Astrocyte (in vitro differentiated cells and primary cell): ENCODE data around the gene CIAO2B. TPM values are rescaled to one million over a fixed set of nuclear protein-coding genes. Genes with fewer than 3 reads are reported as not detected.
A peak's percentile ranks its signal among the peaks of the same experiment; 100 is the strongest.

Source experiments
- DNase-seq: peaks from one replicate; pipeline ENCODE4 v3.0.0-alpha.2; 2010; ENCODE audit warnings: low read depth
- FAIRE-seq: peaks from 2 replicates; lab custom pipeline; 2011; peaks lifted over from hg19 to GRCh38; lab: Jason Lieb, UNC
- H2AFZ ChIP-seq: 2 replicates; pipeline ENCODE4 v1.6.0; 2012; ENCODE audit warnings: low read depth, low read length, inconsistent platforms
- H3K27ac ChIP-seq: 2 replicates; pipeline ENCODE4 v1.5.1; 2011; ENCODE audit warnings: low read depth, low read length, inconsistent platforms
- H3K27me3 ChIP-seq: 2 replicates; pipeline ENCODE4 v1.6.0; 2011; ENCODE audit warnings: low read length, inconsistent platforms; ENCODE audit not compliant: insufficient read depth
- H3K36me3 ChIP-seq: 2 replicates; pipeline ENCODE4 v1.5.1; 2011; ENCODE audit warnings: low read length, inconsistent platforms; ENCODE audit not compliant: insufficient read depth
- H3K4me1 ChIP-seq: 2 replicates; pipeline ENCODE4 v1.5.1; 2011; ENCODE audit warnings: low read length, inconsistent platforms; ENCODE audit not compliant: insufficient read depth
- H3K4me2 ChIP-seq: 2 replicates; pipeline ENCODE4 v1.6.0; 2012; ENCODE audit warnings: low read length, inconsistent platforms
- H3K4me3 ChIP-seq: 2 replicates; pipeline ENCODE4 v1.5.1; 2011; ENCODE audit warnings: low read depth, mild to moderate bottlenecking, low read length, inconsistent platforms; ENCODE audit not compliant: insufficient read depth
- H3K79me2 ChIP-seq: 2 replicates; pipeline ENCODE4 v1.6.0; 2012; ENCODE audit warnings: mild to moderate bottlenecking, low read length, inconsistent platforms; ENCODE audit not compliant: insufficient read depth
- H3K9ac ChIP-seq: 2 replicates; pipeline ENCODE4 v1.6.0; 2012; ENCODE audit warnings: mild to moderate bottlenecking, low read length, inconsistent platforms
- H3K9me3 ChIP-seq: 2 replicates; pipeline ENCODE4 v1.5.1; 2012; ENCODE audit warnings: low read depth, mild to moderate bottlenecking, low read length, inconsistent platforms; ENCODE audit not compliant: insufficient read depth
- H4K20me1 ChIP-seq: 2 replicates; pipeline ENCODE4 v1.6.0; 2012; ENCODE audit warnings: low read length, inconsistent platforms; ENCODE audit not compliant: insufficient read depth
- H3K27ac Mint-ChIP-seq: one replicate; pipeline ENCODE4 v1.8.0; 2021; ENCODE audit warnings: mild to moderate bottlenecking, mixed read lengths; ENCODE audit not compliant: unreplicated experiment
- H3K27me3 Mint-ChIP-seq: one replicate; pipeline ENCODE4 v1.8.0; 2021; ENCODE audit warnings: low read depth, mixed read lengths; ENCODE audit not compliant: unreplicated experiment
- H3K36me3 Mint-ChIP-seq: one replicate; pipeline ENCODE4 v1.8.0; 2021; ENCODE audit warnings: low read depth, mixed read lengths; ENCODE audit not compliant: unreplicated experiment
- H3K4me1 Mint-ChIP-seq: one replicate; pipeline ENCODE4 v1.8.0; 2021; ENCODE audit warnings: low read depth, mixed read lengths; ENCODE audit not compliant: unreplicated experiment
- H3K4me3 Mint-ChIP-seq: one replicate; pipeline ENCODE4 v1.8.0; 2021; ENCODE audit warnings: mild to moderate bottlenecking, moderate library complexity, mixed read lengths; ENCODE audit not compliant: unreplicated experiment
- H3K9me3 Mint-ChIP-seq: one replicate; pipeline ENCODE4 v1.8.0; 2021; ENCODE audit warnings: mild to moderate bottlenecking, mixed read lengths; ENCODE audit not compliant: unreplicated experiment
- EZH2 ChIP-seq: IDR thresholded peaks from 2 replicates; pipeline ENCODE4 v1.6.1; 2012; ENCODE audit warnings: mild to moderate bottlenecking, low read length, inconsistent platforms; ENCODE audit not compliant: insufficient read depth
- total RNA-seq: library from RNA; stranded (reverse); gene quantifications from 2 replicates; pipeline ENCODE4 v1.2.1, GENCODE V29; 2021
- TF ChIP-seq, protein P1 (sequence below): IDR thresholded peaks from 2 replicates; pipeline ENCODE4 v1.5.1; 2011; ENCODE audit warnings: low read depth, mild to moderate bottlenecking, inconsistent platforms, low read length, moderate library complexity; ENCODE audit not compliant: insufficient read depth

Gene CIAO2B
- total RNA-seq, 1 donor from 2014 or later, result 75.6 TPM

DNA sequence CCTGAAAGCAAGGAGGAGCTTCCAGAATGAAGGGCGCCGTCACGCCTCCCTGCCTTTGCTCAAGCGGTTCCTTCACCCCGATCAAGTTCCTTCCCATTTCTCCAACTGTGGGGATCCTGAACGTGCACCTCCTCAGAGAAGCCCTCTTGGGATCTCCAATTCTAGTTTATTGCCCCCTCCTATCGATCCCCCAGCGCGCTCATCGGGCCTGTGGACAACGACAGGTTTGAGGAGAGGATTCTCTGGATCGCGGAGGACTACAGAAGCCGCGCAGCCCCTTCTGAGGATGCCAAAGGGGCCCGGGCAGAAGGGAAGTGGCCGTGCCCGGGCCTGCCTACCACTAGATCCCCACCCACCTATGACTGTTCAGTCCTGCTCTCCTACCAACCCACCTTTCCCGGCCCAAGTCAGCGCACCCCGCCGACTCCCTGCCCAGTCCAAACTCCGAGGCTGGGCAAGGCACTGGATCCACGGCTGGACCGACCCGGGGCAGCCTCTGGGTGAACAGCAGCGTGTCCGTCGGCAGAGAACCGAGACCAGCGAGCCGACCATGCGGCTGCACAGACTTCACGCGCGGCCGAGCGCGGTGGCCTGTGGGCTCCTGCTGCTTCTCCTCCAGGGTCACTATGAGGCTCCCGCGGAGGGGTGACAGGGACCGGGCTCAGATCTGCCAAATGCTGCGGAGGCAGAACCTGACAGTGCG, 14.1 kb upstream of the CIAO2B start:
- TF ChIP-seq, protein P1, sequence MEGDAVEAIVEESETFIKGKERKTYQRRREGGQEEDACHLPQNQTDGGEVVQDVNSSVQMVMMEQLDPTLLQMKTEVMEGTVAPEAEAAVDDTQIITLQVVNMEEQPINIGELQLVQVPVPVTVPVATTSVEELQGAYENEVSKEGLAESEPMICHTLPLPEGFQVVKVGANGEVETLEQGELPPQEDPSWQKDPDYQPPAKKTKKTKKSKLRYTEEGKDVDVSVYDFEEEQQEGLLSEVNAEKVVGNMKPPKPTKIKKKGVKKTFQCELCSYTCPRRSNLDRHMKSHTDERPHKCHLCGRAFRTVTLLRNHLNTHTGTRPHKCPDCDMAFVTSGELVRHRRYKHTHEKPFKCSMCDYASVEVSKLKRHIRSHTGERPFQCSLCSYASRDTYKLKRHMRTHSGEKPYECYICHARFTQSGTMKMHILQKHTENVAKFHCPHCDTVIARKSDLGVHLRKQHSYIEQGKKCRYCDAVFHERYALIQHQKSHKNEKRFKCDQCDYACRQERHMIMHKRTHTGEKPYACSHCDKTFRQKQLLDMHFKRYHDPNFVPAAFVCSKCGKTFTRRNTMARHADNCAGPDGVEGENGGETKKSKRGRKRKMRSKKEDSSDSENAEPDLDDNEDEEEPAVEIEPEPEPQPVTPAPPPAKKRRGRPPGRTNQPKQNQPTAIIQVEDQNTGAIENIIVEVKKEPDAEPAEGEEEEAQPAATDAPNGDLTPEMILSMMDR, result no peak
- TF ChIP-seq EZH2, result no peak
- Histone ChIP-seq H3K27ac (no peak overlapping the region), H3K4me2 (peak overlapping the region; percentile 90), H3K4me3 (peak overlapping the region; percentile 52), H3K9ac (peak overlapping the region; percentile 47), H4K20me1 (no peaks in the 10 kb centered on the region), H3K27me3 (peaks cover 20% of the 10 kb centered on the region), H2AFZ (peak overlapping the region; percentile 83), H3K4me1 (peaks cover 9% of the 10 kb centered on the region), H3K79me2 (no peaks in the 10 kb centered on the region), H3K36me3 (no peaks in the 10 kb centered on the region), H3K9me3 (no peaks in the 10 kb centered on the region)
- H3K36me3 Mint-ChIP-seq, result peaks cover 5% of the 10 kb centered on the region
- DNase-seq (no peak), FAIRE-seq (no peak)
- peaks cover 8% of the 10 kb centered on the region for H3K9me3 Mint-ChIP-seq
- no peaks in the 10 kb centered on the region for H3K4me1 Mint-ChIP-seq
- H3K4me3 Mint-ChIP-seq, result peak overlapping the region; percentile 64
- H3K27me3 Mint-ChIP-seq, result peaks cover 25% of the 10 kb centered on the region
- no peak overlapping the region for H3K27ac Mint-ChIP-seq

DNA sequence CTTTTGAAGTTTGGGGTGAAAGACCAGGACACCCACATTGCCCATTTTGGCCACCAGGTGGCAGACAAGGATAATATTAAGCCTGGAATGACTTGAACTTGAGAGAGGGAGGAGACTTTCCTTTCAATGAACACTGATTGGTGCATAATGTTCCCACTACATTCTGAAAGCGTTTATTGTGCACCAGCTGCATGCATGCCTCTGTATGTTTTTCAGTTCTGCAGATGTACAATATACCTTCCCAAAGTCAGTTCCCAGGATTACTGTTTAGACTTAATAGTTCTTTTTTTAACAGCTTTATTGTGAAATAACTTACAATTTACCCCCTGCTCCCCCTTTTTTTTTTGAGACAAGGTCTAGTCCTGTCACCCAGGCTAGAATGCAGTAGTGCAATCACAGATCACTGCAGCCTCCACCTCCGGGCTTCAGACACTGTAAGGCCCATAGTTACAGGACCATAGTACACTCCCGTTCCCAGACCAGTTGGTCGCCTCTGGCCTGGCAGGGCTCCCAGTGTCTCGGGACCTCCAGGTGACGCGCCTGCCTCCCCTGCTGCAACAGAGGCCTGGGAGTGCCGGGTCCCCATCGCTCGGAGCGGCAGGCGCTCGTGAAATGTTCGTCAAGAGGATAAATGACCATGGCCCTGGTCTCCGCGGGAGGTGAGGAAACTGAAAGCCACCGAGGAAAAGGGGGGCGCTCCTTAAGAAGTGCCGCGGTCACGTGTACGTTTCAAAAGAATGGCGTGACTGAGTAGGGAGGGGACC, 13.3 kb upstream of the CIAO2B start:
- peaks cover 9% of the 10 kb centered on the region for H3K4me1 ChIP-seq
- DNase-seq, result peak; percentile 63
- H3K79me2 ChIP-seq, result no peaks in the 10 kb centered on the region
- no peak overlapping the region for H3K27ac Mint-ChIP-seq
- H3K36me3 Mint-ChIP-seq, result peaks cover 11% of the 10 kb centered on the region
- no peaks in the 10 kb centered on the region for H3K4me1 Mint-ChIP-seq
- no peak overlapping the region for H3K27ac ChIP-seq
- H3K4me3 Mint-ChIP-seq, result peak overlapping the region; percentile 20
- H3K4me3 ChIP-seq, result peak overlapping the region; percentile 52
- TF ChIP-seq, protein P1, result peak; percentile 99
- no peak for TF ChIP-seq EZH2
- H3K9ac ChIP-seq, result peak overlapping the region; percentile 47
- peaks cover 22% of the 10 kb centered on the region for H3K27me3 Mint-ChIP-seq
- H3K9me3 Mint-ChIP-seq, result peaks cover 8% of the 10 kb centered on the region
- peak overlapping the region; percentile 83 for H2AFZ ChIP-seq
- no peaks in the 10 kb centered on the region for H3K9me3 ChIP-seq
- H4K20me1 ChIP-seq, result no peaks in the 10 kb centered on the region
- peak; percentile 97 for FAIRE-seq
- H3K4me2 ChIP-seq, result peak overlapping the region; percentile 90
- peaks cover 5% of the 10 kb centered on the region for H3K36me3 ChIP-seq
- peaks cover 20% of the 10 kb centered on the region for H3K27me3 ChIP-seq

DNA sequence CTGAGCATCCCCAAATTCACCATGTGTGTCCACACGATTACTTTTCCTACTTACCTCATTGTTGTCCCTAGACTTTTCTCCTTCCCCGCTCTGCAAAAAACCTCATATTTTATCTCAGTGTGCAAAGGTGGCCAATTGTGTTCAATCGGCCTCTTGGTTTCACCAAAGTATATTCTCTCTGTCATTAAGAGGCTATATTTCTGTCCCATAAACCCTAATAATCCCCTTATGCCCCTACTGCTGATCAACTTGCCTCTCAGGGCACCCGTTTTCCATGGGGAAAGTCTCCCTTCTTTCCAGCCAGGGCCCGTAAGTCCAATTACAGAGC, 12.7 kb upstream of the CIAO2B start:
- FAIRE-seq (no peak), DNase-seq (no peak)
- peaks cover 22% of the 10 kb centered on the region for H3K27me3 Mint-ChIP-seq
- no peaks in the 10 kb centered on the region for H3K9me3 ChIP-seq
- no peaks in the 10 kb centered on the region for H3K4me1 Mint-ChIP-seq
- no peaks in the 10 kb centered on the region for H4K20me1 ChIP-seq
- H2AFZ ChIP-seq, result no peak overlapping the region
- H3K27ac ChIP-seq, result no peak overlapping the region
- H3K9ac ChIP-seq, result no peak overlapping the region
- H3K79me2 ChIP-seq, result no peaks in the 10 kb centered on the region
- H3K4me3 Mint-ChIP-seq, result no peak overlapping the region
- H3K36me3 ChIP-seq, result peaks cover 8% of the 10 kb centered on the region
- H3K4me1 ChIP-seq, result peaks cover 9% of the 10 kb centered on the region
- H3K27me3 ChIP-seq, result peaks cover 20% of the 10 kb centered on the region
- H3K9me3 Mint-ChIP-seq, result peaks cover 7% of the 10 kb centered on the region
- H3K4me3 ChIP-seq, result no peak overlapping the region
- peaks cover 16% of the 10 kb centered on the region for H3K36me3 Mint-ChIP-seq
- H3K4me2 ChIP-seq, result no peak overlapping the region
- H3K27ac Mint-ChIP-seq, result no peak overlapping the region
- TF ChIP-seq EZH2, result no peak
- TF ChIP-seq, protein P1, result no peak
